Transverse colon (tissue), 4 donors: ENCODE data around the gene DIS3L2. TPM values are rescaled to one million over a fixed set of nuclear protein-coding genes. Genes with fewer than 3 reads are reported as not detected.
A peak's percentile ranks its signal among the peaks of the same experiment; 100 is the strongest.

Experiments
- DNase-seq: peaks from one replicate; pipeline ENCODE4 v3.0.0-alpha.2; 2019
- H3K27ac ChIP-seq, 4 donors: fragments of 200-600 bp; sonication (generic); 2 replicates each; pipeline ENCODE4 v1.5.1; 2016 to 2018; ENCODE audit warnings: inconsistent platforms in 4 of 4
- H3K27me3 ChIP-seq: fragments of 200-600 bp; sonication (generic); 2 replicates; pipeline ENCODE4 v1.5.1; 2017; ENCODE audit warnings: inconsistent platforms
- H3K36me3 ChIP-seq, 4 donors: fragments of 200-600 bp; sonication (generic); 2 replicates each; pipeline ENCODE4 v1.5.1; 2017 to 2019; ENCODE audit warnings: inconsistent platforms in 4 of 4
- H3K4me1 ChIP-seq, 4 donors: fragments of 200-600 bp; sonication (generic); 2 replicates each; pipeline ENCODE4 v1.5.1; 2017 to 2020; ENCODE audit warnings: inconsistent platforms in 4 of 4
- H3K4me3 ChIP-seq, 4 donors: fragments of 200-600 bp; sonication (generic); 1 replicate in 1 of 4; 2 replicates in 3 of 4; pipeline versions ENCODE4 v1.5.1 to v1.6.1; 2017 to 2019; ENCODE audit warnings: inconsistent platforms in 4 of 4
- H3K9me3 ChIP-seq, 2 donors: fragments of 200-600 bp; sonication (generic); 2 replicates each; pipeline ENCODE4 v1.5.1; 2017 to 2019; ENCODE audit warnings: inconsistent platforms in 2 of 2
- CTCF ChIP-seq, 5 experiments: fragments of 200-600 bp in 3 of 5; fragments of 450-650 bp in 2 of 5; sonication (generic) in 3 of 5; IDR thresholded peaks; 1 replicate in 2 of 5; 2 replicates in 3 of 5; pipeline ENCODE4 v1.5.1; 2016 to 2017; ENCODE audit warnings: antibody characterized with exemption in 5 of 5, inconsistent platforms in 3 of 5, mild to moderate bottlenecking in 2 of 5, moderate library complexity in 1 of 5
- EP300 ChIP-seq: sonication (generic); formaldehyde crosslinking; IDR thresholded peaks from one replicate; pipeline ENCODE4 v1.6.1; 2017; ENCODE audit warnings: antibody characterized with exemption, low read depth
- POLR2A ChIP-seq: fragments of 450-650 bp; IDR thresholded peaks from one replicate; pipeline ENCODE4 v1.6.1; 2016; ENCODE audit warnings: antibody characterized with exemption, mild to moderate bottlenecking, moderate library complexity
- POLR2AphosphoS5 ChIP-seq, 3 donors: sonication (generic); formaldehyde crosslinking; IDR thresholded peaks; one replicate each; pipeline ENCODE4 v1.6.1; 2016; ENCODE audit warnings: antibody characterized with exemption in 3 of 3
- WGBS, 2 donors: methylation state at CpG; one replicate each; pipeline ENCODE4 v1.1.5; 2018; ENCODE audit warnings: low coverage in 1 of 2; 5-methylcytosine and 5-hydroxymethylcytosine counted together
- in situ Hi-C, 4 donors: fragments of 200-750 bp; cut with MboI; loops; one replicate each; pipeline versions ENCODE4 v1.15.0 to v1.15.1; 2017; ENCODE audit warnings: low sequenced_read_pairs in 3 of 4, low pct_ligation_motif_present in 1 of 4, low pct_unique_long_range_greater_than_20kb in 1 of 4
- intact Hi-C: fragments of 100-400 bp; cut with DNase I; formaldehyde crosslinking; loops from one replicate; pipeline ENCODE4 v1.15.1; 2023; ENCODE audit warnings: low total_unique reads
- total RNA-seq, 4 donors: library from RNA; depleted of rRNA; stranded (reverse); fragments of >200 nt; gene quantifications; one replicate each; pipeline ENCODE4 v1.1.0, GENCODE V29; 2016

Gene DIS3L2
- total RNA-seq, 4 donors from 2014 or later, result 24.7 to 99.9 (median 51.2) TPM

- no peaks in the 10 kb centered on the region for H3K36me3 ChIP-seq
- H3K4me1 ChIP-seq, result peaks cover 9 to 18% (median 13%) of the 10 kb centered on the region in 4 donors
- intact Hi-C loops, result no loop called here
- no peak for DNase-seq
- H3K27me3 ChIP-seq, result peaks cover 40% of the 10 kb centered on the region
- no peak overlapping the region for H3K4me3 ChIP-seq
- no peak overlapping the region for H3K27ac ChIP-seq
- TF ChIP-seq POLR2AphosphoS5 (IDR thresholded peaks at IDR 0.05) (no peak), CTCF (IDR thresholded peaks at IDR 0.05) (no peak), POLR2A (no peak), EP300 (no peak)
- WGBS, 2 donors, result 74% methylated on average over 8 of the region's 8 CpGs; no CpG with 5 or more reads in 1 of the 2 donors
- in situ Hi-C loops, result loop anchor here in 3 of 4 donors (10.0 to 25.0 kb wide), 2 partner anchors 204 to 207 kb away; no protein-coding TSS in a partner anchor
- H3K9me3 ChIP-seq, result no peaks in the 10 kb centered on the region
Observed at GRCh38 chr2:231930593-231931281, 30.8 kb upstream of the DIS3L2 start.

GRCh38 chr2:231931481-231931915 lies 30.0 kb upstream of the DIS3L2 start:
- H3K27ac ChIP-seq, result no peak overlapping the region
- intact Hi-C loops, result no loop called here
- no peaks in the 10 kb centered on the region for H3K36me3 ChIP-seq
- in situ Hi-C loops, result loop anchor here in 3 of 4 donors (10.0 to 25.0 kb wide), 2 partner anchors 203 to 206 kb away; no protein-coding TSS in a partner anchor
- WGBS, 2 donors, result 40 to 87% methylated on average over 1 to 7 of the region's 7 CpGs
- H3K27me3 ChIP-seq, result peaks cover 32% of the 10 kb centered on the region
- H3K4me1 ChIP-seq, result peaks cover 1 to 11% (median 6%) of the 10 kb centered on the region in 4 donors
- H3K4me3 ChIP-seq, result no peak overlapping the region
- no peaks in the 10 kb centered on the region for H3K9me3 ChIP-seq
- TF ChIP-seq EP300, result no peak
- TF ChIP-seq POLR2AphosphoS5 (IDR thresholded peaks at IDR 0.05), result peak in 1 of 3 donors; percentile 19
- DNase-seq, result no peak

GRCh38 chr2:231932711-231932970 lies 28.9 kb upstream of the DIS3L2 start:
- 90% methylated on average over 3 of the region's 3 CpGs; no CpG with 5 or more reads in 1 of the 2 donors for WGBS, 2 donors
- TF ChIP-seq POLR2A, result no peak
- no peak for TF ChIP-seq EP300
- TF ChIP-seq POLR2AphosphoS5 (IDR thresholded peaks at IDR 0.05), result no peak
- TF ChIP-seq CTCF (IDR thresholded peaks at IDR 0.05), result no peak
- in situ Hi-C loops (loop anchor here in 3 of 4 donors (10.0 to 25.0 kb wide), 2 partner anchors 202 to 205 kb away; no protein-coding TSS in a partner anchor), intact Hi-C loops (no loop called here)
- no peak overlapping the region for H3K4me3 ChIP-seq
- no peaks in the 10 kb centered on the region for H3K4me1 ChIP-seq
- no peak overlapping the region for H3K27ac ChIP-seq
- DNase-seq, result no peak
- H3K36me3 ChIP-seq, result no peaks in the 10 kb centered on the region
- peaks cover 21% of the 10 kb centered on the region for H3K27me3 ChIP-seq
- H3K9me3 ChIP-seq, result no peaks in the 10 kb centered on the region

- DNase-seq, result no peak
- in situ Hi-C loops (loop anchor here in 3 of 4 donors (10.0 to 25.0 kb wide), 2 partner anchors 202 to 204 kb away; no protein-coding TSS in a partner anchor), intact Hi-C loops (no loop called here)
- H3K27ac ChIP-seq, result no peak overlapping the region
- H3K4me3 ChIP-seq, result no peak overlapping the region
- no peaks in the 10 kb centered on the region for H3K9me3 ChIP-seq
- WGBS, 2 donors, result 70 to 83% methylated on average over 2 to 15 of the region's 15 CpGs
- H3K4me1 ChIP-seq, result no peaks in the 10 kb centered on the region
- H3K36me3 ChIP-seq, result no peaks in the 10 kb centered on the region
- H3K27me3 ChIP-seq, result peaks cover 15% of the 10 kb centered on the region
- TF ChIP-seq POLR2AphosphoS5 (IDR thresholded peaks at IDR 0.05) (no peak), POLR2A (no peak), EP300 (no peak)
Observed at GRCh38 chr2:231932985-231933915, 28.3 kb upstream of the DIS3L2 start.
